NCI-H1694 (cell line): ENCODE results near the gene KCP.
A peak's percentile ranks its signal among the peaks of the same experiment; 100 is the strongest.

Experiments
- DNase-seq: peaks from one replicate; lab custom pipeline; 2025; lab: John Stamatoyannopoulos, UW

KCP gene

DNA sequence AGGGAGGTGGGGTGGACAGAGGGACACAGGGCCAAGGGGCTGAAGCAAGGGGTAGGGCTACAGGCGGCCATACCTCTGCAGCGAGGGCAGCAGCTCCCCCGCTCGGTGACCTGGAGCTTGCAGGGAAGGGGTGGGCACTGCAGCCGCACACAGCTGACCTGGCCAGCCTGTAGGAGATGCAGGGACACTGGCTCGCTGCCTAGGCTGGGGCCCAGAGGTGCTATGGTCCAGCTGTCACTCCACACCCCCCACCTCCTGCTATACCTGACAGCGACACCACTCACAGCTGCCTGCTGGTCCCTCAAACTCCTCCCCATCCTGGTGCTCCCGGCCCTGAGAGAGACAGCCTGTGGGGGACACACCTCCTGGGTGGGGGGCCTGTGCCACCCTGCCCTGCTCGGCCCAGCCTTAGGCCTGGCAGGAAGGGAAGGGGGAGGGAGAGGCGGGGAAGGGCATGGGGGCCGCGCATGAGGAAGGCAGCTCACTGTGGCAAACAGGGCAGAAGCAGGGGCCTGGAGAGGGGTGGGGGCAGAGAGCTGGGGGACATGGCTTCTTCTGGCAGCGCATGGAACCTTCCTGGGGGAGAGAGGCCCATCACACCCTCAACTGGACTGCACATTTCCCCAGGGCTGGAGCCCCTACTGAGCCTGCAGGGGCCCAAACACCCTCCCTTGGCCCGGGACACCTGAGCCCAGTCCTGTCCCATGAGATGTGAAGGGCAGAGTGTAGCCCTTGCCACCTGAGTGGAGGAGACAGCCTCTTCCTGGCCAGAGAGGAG is 23.9 kb downstream of the KCP start:
- DNase-seq = no peak

DNA sequence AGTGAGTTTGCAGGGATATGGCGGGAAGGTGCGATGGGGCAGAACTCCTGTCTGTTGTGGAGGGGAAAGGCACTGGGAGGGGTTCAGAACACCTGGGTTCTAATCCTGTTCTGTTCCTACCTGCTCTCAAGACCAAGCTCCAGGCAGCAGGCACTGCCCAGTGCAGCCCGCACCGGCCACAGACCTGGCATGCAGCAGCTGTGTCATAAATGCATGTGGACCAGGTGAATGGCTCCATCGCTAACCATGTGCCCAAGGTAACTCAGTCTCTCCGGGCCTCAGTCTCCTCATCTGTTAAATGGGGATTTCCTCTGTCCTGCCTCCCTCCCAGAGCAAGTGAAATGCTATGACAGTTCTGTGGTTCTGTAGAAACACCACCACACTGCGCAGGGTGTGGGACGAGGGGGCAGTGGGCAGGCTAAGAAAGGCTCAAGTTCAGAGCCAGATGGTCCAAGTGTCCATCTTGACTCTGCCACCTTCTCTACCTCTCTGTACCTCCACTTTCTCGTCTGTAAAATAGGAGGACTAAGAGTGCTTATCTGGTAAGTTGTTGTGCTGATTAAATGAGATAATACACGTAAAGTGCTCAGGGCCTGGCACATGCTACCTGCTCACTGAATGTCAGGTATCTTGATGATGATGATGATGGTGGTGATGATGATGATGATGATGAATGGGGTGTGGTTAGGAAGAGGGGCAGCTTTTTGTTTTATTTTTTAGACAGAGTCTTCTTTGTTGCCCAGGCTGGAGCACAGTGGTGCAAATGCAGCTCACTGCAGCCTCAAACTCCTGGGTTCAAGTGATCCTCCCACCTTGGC is 24.9 kb downstream of the KCP start:
- DNase-seq = no peak

DNA sequence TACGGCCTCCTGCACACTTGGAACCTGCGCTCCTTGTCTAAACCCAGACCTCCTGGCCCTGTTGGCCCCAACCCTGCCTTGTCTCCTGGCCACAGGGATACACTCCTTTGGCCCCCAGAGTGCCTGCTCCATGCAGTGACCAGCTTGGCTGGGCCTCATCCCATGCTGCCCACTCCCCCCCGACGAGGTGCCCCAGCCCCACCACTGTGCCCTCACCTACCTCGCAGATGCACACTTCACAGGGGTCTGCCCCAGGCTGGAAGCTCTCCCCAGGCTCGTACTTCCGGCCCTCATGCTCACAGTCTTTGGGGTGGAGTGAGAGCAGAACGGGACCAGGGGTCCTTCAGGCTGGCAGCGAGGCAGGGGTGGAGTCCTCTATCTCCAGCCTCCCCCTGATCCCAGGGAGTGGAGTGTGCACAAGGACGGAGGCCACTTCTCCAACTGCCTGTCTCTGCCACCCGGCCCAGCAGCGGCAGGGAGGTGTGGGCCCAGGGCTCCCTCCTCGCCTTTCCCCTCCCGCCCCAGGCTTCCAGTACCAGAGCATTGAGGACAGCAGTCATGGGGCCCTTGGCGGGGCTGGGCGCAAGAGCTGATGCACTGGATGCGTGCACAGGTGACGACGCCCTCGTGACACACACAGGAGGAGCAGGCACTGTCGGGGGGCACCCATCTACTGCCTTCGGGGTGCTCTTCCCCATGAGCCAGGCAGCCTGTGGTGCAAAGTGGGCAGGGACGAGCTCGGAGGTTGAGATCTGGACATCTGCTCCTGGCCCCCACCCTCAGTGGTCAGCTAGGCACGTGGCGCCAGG is 25.7 kb downstream of the KCP start:
- no peak for DNase-seq

DNA sequence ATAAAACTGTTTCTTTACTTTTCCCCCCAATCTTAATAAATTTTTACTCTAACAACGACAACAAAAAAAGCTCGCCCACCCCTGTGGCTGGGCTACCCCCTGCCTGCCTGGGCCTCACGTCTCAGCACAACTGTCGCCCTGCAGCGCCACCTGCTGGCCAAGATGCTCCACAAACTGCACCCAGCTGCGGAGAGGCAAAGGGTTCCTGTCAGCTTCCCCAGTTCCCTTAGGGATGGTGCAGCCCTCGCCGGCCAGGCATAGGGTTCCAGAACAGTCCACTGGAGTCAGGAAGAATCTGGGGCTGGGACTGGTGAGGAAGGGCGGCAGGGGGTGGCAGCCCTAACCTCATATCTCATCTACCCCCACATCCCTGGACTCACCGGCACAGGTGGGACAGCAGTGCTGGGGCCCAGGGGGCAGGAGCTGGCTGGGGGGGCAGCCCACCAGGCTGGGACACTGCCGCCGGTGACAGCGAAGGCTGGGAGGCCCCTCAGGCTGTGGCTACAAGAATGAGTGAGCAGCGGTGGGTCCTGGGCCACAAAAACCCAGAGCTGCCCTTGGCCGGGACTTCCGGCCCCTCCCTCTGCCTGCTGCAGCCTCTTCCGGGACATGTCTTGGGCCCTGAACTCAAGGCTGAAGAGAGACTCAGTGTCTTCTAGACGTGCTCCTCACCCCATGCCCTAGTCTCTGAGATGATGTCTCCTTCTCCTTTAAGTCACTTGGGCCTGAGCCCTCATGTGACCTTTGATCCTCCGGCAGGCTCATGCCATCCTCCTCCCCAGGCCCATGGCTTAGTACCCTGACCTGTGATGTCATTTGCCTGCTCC is 26.7 kb downstream of the KCP start:
- peak; percentile 47 for DNase-seq

DNA sequence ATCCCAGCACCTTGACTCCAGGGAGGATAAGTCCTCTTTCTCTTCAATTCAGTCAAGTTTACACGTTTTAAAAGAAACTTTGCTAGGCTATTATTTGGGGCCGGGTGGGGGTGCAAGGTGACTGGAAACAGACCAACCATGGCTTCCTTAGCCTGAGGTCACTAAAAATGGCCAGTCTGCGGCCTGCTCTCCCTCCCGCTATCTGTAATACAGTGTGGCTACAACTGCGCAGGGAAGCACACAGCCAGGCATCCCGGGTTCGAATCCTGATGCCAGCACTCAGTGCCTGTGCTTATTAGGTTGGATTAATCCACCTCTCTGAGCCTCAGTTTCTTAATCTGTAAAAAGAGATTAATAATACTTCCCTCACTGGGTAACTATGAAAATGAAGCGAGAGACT is 28.4 kb downstream of the KCP start:
- DNase-seq = no peak

DNA sequence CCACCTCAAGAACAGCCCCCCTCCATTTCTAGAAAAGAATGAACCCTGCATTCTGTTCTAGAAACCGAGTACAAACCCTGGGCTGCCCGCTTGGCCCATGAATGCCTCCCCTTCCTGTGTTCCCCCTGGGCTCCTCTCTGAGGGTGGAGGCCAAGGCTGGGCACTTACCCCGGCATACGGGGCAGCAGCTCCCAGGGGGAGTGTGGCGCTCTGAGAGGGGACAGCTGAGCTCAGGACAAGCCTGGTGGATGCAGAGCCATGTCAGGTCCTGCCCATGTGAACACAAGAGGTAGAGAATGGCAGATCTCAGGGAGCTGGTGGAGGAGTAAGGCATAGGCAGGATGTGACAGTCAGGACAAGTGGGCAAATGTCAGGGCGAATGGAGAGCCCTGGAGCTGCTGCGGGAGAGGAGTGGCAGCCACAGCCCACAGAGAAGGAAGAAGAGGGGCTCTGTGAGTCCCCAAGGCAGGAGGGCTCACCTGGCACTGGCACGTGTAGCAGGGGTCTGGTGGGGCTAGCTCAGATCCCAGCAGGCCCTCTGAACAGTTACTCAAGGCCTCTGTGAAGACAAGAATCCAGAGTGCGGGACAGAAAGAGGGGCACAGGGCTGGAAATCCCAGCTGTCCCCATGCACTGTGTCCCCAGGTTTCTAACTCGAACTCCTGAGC is 28.9 kb downstream of the KCP start:
- DNase-seq = no peak

DNA sequence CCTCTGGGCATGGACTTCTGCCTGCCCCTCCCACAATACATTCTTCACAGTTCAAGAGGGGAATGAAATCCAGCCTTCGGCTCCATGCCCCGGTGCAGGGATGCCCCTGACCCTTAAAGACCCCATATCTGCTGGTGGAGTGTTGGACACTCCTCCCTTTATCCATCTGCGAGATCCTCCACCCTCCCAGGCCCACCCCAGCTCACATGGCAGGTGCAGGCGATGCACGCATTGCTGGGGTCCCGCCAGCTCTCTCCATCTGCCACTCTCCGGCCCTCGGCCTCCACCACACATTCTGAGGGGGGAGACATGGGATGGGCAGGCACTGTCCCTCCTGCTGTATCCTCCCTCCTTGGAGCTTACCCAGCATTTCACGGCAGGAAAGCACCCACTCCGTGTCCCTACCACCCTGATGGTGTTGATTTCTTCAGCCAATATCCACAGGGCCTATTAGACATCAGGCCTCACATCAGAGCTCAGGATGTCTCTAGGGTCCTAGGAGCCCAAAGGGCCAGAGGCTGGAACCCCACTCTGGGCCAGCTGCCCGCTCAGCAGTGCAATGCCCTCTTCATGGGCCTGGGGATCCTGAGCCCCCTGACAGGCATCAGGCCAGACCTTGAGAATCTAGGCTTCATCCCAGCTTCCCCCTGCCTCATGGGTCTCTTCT is 29.6 kb downstream of the KCP start:
- no peak for DNase-seq

DNA sequence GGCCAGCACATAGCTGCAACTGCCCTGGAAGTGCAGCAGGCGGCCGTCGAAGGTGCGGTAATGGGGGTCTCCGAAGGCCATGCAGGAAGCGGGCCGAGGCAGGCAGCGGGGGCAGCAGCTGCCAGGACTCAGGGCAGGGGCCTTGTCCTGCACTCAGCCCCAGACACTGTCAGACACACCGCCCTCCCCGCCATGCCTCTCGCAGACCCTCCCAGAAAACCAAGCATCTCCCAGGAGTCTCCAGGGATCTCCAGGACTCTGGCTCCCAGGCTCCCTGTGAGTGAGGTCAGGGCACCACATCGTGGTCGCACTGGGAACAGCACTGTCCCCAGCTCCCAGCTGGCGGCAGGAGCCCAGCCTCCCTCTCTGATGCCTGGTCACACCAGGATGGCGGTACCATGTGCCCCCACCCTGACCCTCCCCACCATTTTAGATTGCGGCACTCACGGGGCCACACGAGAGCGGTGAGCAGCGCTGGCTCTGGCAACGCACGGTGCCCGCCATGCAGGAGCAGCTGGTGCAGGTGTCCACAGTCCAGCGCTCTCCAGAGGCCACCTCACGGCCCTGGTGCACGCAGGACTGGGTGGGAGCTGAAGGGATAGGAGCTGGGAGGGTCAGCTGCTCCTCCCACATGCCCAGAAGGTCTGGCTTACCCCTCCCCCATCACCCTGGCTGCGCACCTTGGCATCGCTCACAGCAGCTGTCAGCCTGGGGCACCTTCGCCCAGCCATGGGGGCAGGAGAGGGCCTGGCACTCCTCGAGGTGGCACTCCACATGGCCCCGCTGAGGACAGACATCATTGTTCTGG is 30.4 kb downstream of the KCP start:
- peak; percentile 75 for DNase-seq

DNA sequence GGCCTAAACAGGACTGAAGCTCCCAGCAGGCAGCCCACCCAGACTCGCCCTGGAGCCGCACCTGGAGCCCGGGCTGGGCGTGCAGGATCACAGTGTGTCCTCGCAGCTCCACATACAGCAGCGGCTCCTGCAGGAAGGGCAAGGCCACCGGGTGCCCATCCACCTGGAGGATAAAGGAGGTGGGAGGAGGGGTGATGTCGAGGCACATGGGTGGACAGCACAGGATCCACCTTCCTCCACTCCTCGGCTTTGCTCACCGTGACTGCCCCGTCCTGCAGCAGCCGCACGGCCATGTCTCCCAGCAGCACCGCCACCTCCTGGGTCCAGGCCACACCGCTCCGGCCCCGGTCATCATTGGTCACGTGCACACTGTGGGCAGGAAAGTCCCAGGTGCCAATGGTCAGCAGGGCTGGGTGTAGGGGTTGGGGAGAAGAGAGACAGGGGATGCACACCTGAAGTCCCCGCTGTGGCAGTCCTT is 31.0 kb downstream of the KCP start:
- no peak for DNase-seq

DNA sequence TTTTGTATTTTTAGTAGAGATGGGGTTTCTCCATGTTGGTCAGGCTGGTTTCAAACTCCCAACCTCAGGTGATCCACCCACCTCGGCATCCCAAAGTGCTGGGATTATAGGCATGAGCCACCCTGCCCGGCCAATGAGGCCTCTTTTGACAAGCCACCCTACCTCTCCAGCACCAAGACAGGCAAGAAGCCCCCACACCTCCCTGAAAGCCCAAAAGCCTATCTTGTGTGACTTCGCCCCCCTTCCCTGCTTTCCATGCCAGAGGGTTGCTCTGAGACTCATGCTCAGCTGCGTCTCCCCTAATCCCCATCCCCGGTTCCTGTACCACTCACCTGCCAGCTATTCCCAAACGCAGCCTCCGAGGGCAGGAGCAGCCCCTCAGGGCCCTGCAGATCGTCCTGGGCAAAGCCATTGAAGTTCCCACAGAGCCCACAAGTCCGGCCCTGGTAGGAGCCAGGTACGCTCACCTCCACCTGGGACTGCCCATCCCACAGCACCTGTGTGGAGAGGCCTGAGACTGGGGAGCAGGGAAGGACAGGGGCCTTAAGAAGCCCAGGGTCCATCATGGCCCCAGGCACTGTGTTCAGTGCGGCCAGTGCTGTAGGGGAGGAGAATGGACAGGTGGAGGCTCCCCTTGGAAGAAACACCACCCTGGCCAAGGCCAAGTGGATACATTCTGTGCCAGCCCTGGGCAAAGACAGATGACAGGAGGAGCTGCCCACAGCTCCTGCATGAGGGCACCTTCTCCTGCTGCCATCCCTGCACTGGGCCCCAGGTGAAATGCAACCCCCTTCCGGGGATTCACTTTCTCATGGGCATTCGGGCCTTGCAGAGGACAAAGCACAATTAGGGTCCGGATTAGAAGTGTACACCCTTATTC is 32.0 kb downstream of the KCP start:
- no peak for DNase-seq

DNA sequence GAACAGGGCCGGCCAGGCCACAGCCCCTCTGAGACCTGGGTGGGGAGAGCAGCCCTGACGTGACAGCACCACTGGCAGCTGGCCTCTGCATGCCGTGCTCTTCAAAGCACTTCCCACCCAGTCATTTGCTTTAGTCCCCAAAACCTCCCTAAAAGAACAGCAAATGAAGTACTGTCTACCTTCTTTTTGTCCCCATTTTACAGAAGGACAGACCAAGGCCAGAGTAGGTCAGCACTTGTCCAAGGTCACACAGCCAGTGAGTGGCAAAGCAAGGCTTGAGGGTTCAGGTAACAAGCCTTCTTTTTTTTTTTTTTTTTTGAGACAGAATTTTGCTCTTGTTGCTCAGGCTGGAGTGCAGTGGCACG is 32.8 kb downstream of the KCP start:
- no peak for DNase-seq

DNA sequence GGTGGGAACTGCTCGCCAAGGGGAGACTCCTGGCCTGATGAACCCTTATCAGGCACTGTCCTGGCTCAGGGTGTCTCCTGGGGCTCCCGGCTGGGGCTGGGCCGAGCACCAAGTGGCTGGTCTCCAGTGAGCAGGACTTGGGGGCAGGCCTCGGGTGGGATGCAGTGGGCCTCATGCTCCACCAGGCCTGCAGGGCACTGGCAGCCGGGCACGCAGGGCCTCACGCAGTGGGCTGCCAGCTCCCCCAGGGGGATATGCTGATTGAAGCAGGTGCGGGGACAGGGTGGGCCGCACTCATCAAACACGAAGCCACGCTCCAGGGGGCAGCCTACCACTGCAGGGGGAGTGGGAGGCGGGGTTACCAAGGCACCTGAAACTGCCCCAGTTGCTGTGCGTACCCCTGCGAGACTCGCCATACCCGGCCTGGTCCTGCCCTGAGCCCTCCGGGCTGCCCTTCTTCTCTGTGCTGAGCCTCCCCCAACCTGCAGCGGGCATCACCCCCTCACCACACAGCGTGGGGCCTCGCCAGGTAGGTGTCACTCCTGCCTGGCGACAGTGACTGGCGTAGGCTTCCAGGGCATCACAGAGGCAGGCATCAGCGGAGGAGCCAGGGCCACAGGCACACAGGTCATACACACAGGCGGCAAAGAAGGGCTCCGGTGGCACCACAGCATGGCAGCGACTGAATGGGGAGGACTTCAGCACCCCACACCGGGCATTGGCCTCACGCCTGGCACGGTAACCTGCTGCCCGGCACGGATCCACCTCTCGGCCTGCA is 33.3 kb downstream of the KCP start:
- DNase-seq = no peak

DNA sequence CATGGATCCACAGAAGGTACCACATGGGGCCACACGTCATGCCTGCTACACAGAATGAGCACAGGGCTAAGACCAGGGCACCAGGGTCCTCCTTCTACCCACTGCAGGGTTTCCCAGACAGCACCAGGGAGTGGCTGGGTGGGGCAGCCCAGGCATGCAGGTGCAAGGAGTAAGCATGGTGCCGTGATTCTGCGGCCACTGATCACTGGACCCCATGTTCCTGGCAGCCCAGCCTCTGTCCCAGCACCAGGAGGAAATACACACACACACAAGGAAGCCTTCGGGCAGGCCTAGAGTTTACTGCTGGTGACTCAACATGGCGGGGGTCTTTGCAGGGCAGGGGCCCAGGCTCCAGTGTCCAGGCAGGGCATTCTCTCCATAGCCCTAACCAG is 33.9 kb downstream of the KCP start:
- DNase-seq = no peak

DNA sequence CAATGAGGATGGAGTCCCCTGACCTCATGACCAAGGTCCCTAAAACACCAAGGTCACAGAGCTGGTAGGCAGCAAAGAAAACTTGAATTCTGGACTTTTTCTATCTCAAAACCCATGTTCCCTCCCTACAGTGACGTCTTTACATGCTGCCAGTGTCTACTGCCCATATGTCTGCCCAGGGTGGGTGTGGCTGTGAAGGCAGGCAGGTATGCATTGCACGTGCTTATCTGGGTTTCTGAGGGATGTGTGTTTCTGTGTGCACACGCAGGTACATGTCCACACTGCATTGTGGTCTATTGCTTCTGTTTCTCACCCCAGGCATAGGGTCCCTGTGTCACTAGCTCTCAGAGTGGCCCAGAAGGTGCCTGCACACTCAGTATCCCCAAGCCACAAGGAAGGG is 34.4 kb downstream of the KCP start:
- no peak for DNase-seq

DNA sequence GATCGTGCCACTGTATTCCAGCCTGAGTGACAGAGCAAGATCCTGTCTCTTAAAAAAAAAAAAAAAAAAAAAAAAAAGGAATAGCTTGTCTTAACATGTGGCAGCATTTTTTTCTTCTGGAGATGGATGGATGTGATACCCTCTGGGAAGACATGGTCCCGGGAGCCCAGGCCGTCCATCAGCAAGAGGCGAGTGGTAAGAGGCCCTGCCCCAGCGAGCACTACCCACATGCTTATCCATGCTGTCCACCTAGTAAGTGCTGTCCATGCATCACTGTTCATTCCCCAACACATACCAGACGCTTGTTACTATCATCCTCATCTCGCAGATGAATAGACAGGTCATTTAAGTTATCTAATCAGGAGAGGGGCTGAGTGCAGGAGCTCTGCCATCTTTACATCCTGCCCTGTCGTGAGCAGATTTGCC is 35.0 kb downstream of the KCP start:
- DNase-seq = no peak

DNA sequence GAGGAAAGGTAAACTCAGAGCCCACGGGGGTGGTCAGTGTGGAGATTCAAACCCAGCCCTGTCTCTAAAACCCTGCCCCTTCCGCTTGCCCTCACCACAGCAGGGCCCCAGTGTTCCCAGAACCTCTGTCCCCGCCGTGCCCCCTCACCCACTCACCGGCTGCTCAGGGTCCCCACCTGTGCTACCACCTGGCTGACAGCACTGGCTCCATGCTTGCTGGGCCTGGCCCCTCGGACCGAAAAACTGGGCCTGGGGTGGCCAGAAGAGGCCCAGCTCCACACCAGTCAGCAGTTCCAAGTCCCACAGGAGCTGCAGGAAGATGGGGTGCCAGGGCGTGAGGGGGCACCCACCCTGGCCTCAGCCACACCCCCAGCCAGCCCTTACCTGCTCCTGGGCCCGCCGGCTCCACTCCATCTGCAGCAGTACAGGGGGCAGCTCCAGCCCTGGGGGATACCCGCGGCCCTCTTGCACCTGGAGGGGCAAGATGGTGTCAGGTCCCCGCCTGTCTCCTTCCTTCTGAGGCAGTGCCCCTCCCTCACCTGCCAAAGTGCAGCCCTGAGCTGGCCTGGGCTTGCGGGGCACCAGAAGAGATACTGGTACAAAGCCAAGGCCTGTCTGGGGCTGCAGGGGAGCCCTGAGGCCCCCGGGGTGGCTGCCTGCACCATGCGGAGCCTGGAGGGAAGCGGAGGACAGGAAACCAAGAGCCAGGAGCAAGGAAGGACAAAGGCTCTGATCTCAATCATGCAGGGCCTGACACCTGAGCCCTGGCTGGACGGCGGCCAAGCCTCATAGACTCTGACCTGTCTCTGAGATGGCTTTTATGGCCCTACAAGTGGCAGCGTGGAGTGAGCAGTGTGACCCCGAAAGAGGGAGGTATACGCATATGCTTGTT is 36.1 kb downstream of the KCP start:
- no peak for DNase-seq

DNA sequence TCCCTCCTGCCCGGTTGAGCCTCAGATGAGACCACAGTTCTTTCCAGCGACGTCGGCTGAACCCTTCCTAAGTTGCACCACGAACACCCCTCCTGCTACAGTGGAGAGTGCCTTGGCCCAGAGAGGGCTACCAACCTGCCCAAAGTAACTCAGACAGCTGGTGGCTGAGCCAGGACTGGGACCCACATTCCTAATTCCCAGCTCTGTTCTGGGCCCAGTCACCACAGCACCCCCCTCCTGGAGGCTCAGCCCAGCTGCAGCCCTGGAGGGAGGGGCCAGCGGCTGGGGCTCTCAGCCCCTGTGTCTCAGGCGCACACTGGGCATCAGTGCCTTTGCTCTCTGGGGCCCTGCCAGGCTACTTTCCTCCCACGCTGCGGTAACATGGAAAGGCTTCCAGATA is 37.3 kb downstream of the KCP start:
- DNase-seq = no peak
